Globus pallidus (tissue), 1 donor: Measurements from ENCODE around the gene PLXDC1.

Source experiments
- DNase-seq: peaks from one replicate; pipeline ENCODE4 v3.0.0-alpha.2; 2015; ENCODE audit warnings: low spot score

The PLXDC1 gene

GRCh38 chr17:39014044-39014794, 137.2 kb downstream of the PLXDC1 start:
- no peak for DNase-seq
